Stimulated activated CD8-positive, alpha-beta memory T cell treated with anti-CD3 and anti-CD28 coated beads, Interleukin-12 subunit alpha, Interleukin-12 subunit beta, amount 100 ng/mL, for 1 hour (primary cell): ENCODE data around the gene ADORA1.

Experiments used
- DNase-seq: peaks from one replicate; pipeline ENCODE4 v3.0.0-alpha.2; 2020; ENCODE audit warnings: low read depth

ADORA1 gene

GRCh38 chr1:203142684-203143408 is 15.3 kb downstream of the ADORA1 start:
- DNase-seq = no peak

GRCh38 chr1:203143641-203144040 is 16.1 kb downstream of the ADORA1 start:
- no peak for DNase-seq

GRCh38 chr1:203144661-203145060 is 17.1 kb downstream of the ADORA1 start:
- DNase-seq = no peak

GRCh38 chr1:203145321-203146041 is 18.0 kb downstream of the ADORA1 start:
- DNase-seq = no peak

GRCh38 chr1:203146042-203146369 is 18.5 kb downstream of the ADORA1 start:
- DNase-seq = no peak

- no peak for DNase-seq
Measured at GRCh38 chr1:203146537-203146936, 19.0 kb downstream of the ADORA1 start.

GRCh38 chr1:203147376-203147775 is 19.9 kb downstream of the ADORA1 start:
- DNase-seq = no peak

GRCh38 chr1:203148127-203148526 is 20.6 kb downstream of the ADORA1 start:
- DNase-seq = no peak

GRCh38 chr1:203148579-203148978 is 21.1 kb downstream of the ADORA1 start:
- DNase-seq = no peak

- DNase-seq = no peak
Measured at GRCh38 chr1:203149188-203149840, 21.8 kb downstream of the ADORA1 start.

GRCh38 chr1:203150511-203151297 is 23.2 kb downstream of the ADORA1 start:
- no peak for DNase-seq

GRCh38 chr1:203151362-203152157 is 24.0 kb downstream of the ADORA1 start:
- DNase-seq = no peak

GRCh38 chr1:203152158-203153034 is 24.9 kb downstream of the ADORA1 start:
- DNase-seq = no peak

GRCh38 chr1:203153051-203153988 is 25.8 kb downstream of the ADORA1 start:
- DNase-seq = no peak

GRCh38 chr1:203153989-203154821 is 26.7 kb downstream of the ADORA1 start:
- no peak for DNase-seq

GRCh38 chr1:203156280-203156679 is 28.8 kb downstream of the ADORA1 start:
- no peak for DNase-seq

- DNase-seq = no peak
Measured at GRCh38 chr1:203158423-203158822, 30.9 kb downstream of the ADORA1 start.

GRCh38 chr1:203158960-203159665 is 31.6 kb downstream of the ADORA1 start:
- DNase-seq = no peak
